Lower leg skin (tissue), 4 donors: Measurements from ENCODE around the gene TENT4A. TPM values are rescaled to one million over a fixed set of nuclear protein-coding genes. Genes with fewer than 3 reads are reported as not detected.

Experiments used
- DNase-seq, 2 donors: peaks; one replicate each; pipeline ENCODE4 v3.0.0-alpha.2; 2019; ENCODE audit warnings: low spot score in 2 of 2
- H3K4me3 ChIP-seq: fragments of 200-600 bp; sonication (generic); 2 replicates; pipeline ENCODE4 v1.5.1; 2017; ENCODE audit warnings: mild to moderate bottlenecking, low read depth; ENCODE audit not compliant: poor library complexity, severe bottlenecking
- POLR2A ChIP-seq, 2 donors: fragments of 450-650 bp; IDR thresholded peaks; one replicate each; pipeline ENCODE4 v1.6.1; 2016 to 2017; ENCODE audit warnings: antibody characterized with exemption in 2 of 2, mild to moderate bottlenecking in 1 of 2, moderate library complexity in 1 of 2
- WGBS, 2 donors: methylation state at CpG; one replicate each; pipeline ENCODE4 v1.1.5; 2018; 5-methylcytosine and 5-hydroxymethylcytosine counted together
- intact Hi-C: fragments of 100-400 bp; cut with DNase I; formaldehyde crosslinking; loops from one replicate; pipeline ENCODE4 v1.15.0; 2023; ENCODE audit warnings: low total_unique reads
- total RNA-seq, 4 donors: library from RNA; depleted of rRNA; stranded (reverse); fragments of >200 nt; gene quantifications; one replicate each; pipeline ENCODE4 v1.1.0, GENCODE V29; 2016
- TF ChIP-seq, protein P1 (sequence below), 3 donors: fragments of 450-650 bp; IDR thresholded peaks; one replicate each; pipeline ENCODE4 v1.5.1; 2016; ENCODE audit warnings: antibody characterized with exemption in 3 of 3, mild to moderate bottlenecking in 3 of 3, moderate library complexity in 2 of 3

Gene TENT4A
- total RNA-seq, 4 donors from 2014 or later: 12.9 to 51.6 (median 21.6) TPM

- DNase-seq: no peak
- H3K4me3 ChIP-seq: no peak overlapping the region
- intact Hi-C loops: no loop called here
- 94 to 96% methylated on average over 3 of the region's 3 CpGs for WGBS, 2 donors
- TF ChIP-seq POLR2A (IDR thresholded peaks at IDR 0.05): no peak
- TF ChIP-seq, protein P1, sequence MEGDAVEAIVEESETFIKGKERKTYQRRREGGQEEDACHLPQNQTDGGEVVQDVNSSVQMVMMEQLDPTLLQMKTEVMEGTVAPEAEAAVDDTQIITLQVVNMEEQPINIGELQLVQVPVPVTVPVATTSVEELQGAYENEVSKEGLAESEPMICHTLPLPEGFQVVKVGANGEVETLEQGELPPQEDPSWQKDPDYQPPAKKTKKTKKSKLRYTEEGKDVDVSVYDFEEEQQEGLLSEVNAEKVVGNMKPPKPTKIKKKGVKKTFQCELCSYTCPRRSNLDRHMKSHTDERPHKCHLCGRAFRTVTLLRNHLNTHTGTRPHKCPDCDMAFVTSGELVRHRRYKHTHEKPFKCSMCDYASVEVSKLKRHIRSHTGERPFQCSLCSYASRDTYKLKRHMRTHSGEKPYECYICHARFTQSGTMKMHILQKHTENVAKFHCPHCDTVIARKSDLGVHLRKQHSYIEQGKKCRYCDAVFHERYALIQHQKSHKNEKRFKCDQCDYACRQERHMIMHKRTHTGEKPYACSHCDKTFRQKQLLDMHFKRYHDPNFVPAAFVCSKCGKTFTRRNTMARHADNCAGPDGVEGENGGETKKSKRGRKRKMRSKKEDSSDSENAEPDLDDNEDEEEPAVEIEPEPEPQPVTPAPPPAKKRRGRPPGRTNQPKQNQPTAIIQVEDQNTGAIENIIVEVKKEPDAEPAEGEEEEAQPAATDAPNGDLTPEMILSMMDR (IDR thresholded peaks at IDR 0.05): no peak
These were observed 38.8 kb upstream of the TENT4A start for GRCh38 chr5:6674421-6674820.

- WGBS, 2 donors: 94 to 95% methylated on average over 10 of the region's 10 CpGs
- intact Hi-C loops: no loop called here
- H3K4me3 ChIP-seq: no peak overlapping the region
These were observed 38.3 kb upstream of the TENT4A start for GRCh38 chr5:6674886-6675285.

DNA sequence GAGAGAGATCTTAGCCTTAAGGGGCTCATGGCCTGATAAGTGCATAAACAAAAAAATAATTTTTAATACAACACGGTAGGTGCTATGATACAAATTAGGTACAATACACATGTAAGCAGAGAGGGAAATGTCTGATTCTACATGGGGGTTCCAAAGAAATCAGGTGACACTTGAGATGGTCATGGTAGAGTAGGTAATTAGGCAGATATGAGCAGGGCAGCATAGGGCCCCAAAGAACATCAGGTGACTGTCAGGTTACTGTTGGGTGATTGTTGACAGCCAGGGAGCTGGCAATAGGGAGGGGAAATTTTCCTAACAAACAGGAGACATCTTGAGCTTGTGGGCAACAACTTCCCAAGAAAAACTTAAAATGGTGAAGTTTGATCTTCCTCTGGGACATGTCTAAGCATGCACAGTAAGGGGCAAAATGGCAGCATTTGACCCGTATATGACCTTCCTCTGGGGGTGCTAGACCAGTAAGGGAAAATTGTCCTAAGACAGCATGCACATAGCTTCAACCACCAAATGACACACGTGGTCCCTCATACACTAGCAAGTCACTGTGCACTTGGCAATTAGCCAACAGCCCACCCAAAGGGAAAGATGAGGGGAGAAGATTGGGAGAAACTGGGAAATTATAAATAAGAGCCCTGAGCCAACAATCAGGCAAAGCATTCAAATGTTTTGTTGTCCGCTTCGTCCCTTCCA, 37.3 kb upstream of the TENT4A start:
- 92 to 95% methylated on average over 5 of the region's 5 CpGs for WGBS, 2 donors
- no peak for DNase-seq
- no peak overlapping the region for H3K4me3 ChIP-seq
- no peak for TF ChIP-seq POLR2A (IDR thresholded peaks at IDR 0.05)
- TF ChIP-seq, protein P1 (IDR thresholded peaks at IDR 0.05): no peak
- intact Hi-C loops: no loop called here

More at GRCh38 chr5:6674886-6675285, 38.3 kb upstream of the TENT4A start:
- DNase-seq: no peak
- TF ChIP-seq, protein P1 (IDR thresholded peaks at IDR 0.05): no peak
- no peak for TF ChIP-seq POLR2A (IDR thresholded peaks at IDR 0.05)

GRCh38 chr5:6676702-6677101, 36.5 kb upstream of the TENT4A start:
- no peak for TF ChIP-seq POLR2A (IDR thresholded peaks at IDR 0.05)
- TF ChIP-seq, protein P1 (IDR thresholded peaks at IDR 0.05): no peak
- no peak for DNase-seq
- WGBS, 2 donors: 55 to 60% methylated on average over 2 of the region's 2 CpGs
- intact Hi-C loops: no loop called here
- no peak overlapping the region for H3K4me3 ChIP-seq

DNA sequence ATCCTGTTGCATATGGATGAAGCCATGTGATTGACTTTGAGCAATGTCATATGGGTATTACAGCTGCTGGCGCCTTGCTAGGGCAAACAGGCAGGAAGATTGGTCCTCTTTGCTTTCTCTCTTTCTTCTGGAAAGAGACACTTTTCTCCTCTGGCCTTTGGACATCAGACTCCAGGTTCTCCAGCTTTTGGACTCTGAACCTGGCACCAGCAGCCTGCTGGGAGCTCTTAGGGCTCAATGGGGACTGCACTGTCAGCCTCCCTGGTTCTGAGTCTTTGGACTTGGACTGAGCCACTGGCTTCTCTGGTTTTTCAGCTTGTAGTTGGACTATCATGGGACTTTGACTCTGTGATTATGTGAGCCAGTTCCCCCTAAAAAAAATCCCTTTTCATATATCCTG, 34.8 kb upstream of the TENT4A start:
- no peak for DNase-seq
- no peak for TF ChIP-seq POLR2A (IDR thresholded peaks at IDR 0.05)
- TF ChIP-seq, protein P1 (IDR thresholded peaks at IDR 0.05): no peak
- WGBS, 2 donors: 73 to 75% methylated on average over 1 of the region's 1 CpG
- intact Hi-C loops: no loop called here
- no peak overlapping the region for H3K4me3 ChIP-seq

DNA sequence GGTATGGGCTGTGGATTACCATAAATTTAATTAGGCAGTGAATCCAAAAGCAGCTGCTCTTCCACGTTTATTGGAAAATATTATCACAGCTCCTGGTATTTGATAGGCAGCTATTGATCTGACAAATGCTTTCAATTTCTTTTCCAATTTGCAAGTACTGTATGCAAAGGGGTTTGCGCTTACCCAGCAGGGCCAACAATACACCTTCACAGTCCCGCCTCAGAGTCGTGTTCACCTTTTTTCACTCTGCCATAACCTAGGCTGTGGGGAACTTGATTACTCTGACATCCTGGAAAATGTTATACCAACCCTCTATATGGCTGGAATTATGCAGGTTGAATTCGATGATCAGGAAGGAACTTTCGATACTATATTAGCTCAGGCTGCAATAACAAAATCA, 32.3 kb upstream of the TENT4A start:
- WGBS, 2 donors: 60 to 63% methylated on average over 6 of the region's 6 CpGs
- H3K4me3 ChIP-seq: no peak overlapping the region
- TF ChIP-seq POLR2A (IDR thresholded peaks at IDR 0.05): no peak
- TF ChIP-seq, protein P1 (IDR thresholded peaks at IDR 0.05): no peak
- intact Hi-C loops: no loop called here
- DNase-seq: no peak
